HK-2 (cell line): Measurements from ENCODE around the gene MYL3.

Experiments
- DNase-seq: peaks from one replicate; pipeline ENCODE4 v3.0.0-alpha.2; 2018; ENCODE audit not compliant: unreplicated experiment

Gene MYL3

GRCh38 chr3:46851364-46852333, 11.6 kb downstream of the MYL3 start:
- DNase-seq = no peak

DNA sequence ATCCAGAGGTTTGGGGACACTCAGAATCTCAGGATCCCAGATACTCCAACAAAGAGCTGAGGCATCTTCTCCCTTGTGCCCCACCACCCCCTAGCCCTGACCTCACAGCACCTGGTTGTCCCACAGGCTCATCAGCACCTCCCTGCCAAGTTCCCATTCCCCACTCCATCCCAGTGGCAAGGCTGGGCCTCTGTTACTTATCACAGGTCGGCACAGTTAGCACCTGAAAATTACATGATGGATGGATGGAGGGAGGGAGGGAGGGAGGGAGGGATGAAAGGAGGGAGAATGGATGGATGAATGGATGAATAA, 12.8 kb downstream of the MYL3 start:
- DNase-seq = no peak

- DNase-seq = no peak
These were observed 13.4 kb downstream of the MYL3 start for GRCh38 chr3:46849686-46850467.

DNA sequence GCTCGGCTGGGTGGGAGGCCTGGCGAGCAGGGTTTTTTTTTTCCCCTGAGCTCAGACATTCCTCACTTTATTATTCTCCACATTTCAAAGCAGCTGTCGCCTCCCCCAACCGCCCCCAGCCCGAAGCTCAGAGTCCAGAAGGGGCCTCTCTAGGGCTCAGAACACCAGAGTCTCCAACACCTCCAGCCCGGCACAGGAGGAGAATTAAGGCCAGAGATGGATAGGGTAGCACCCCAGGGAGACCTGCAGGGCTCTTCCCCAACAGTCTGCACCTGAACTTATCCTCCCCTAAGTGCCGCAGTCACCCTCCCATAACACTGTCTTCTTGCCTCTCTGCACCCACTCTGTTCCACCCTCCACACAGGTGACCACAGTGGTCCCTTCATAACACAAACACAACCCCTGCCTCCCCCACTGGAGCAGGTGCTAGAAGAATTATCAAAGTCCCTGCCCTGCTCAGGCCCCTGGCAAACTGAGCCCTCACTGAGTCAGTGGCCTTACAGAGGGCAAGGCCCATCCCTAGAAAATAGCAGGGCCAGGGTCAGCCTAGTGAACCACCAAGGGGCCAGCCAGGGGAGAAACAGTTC, 14.1 kb downstream of the MYL3 start:
- DNase-seq = no peak

DNA sequence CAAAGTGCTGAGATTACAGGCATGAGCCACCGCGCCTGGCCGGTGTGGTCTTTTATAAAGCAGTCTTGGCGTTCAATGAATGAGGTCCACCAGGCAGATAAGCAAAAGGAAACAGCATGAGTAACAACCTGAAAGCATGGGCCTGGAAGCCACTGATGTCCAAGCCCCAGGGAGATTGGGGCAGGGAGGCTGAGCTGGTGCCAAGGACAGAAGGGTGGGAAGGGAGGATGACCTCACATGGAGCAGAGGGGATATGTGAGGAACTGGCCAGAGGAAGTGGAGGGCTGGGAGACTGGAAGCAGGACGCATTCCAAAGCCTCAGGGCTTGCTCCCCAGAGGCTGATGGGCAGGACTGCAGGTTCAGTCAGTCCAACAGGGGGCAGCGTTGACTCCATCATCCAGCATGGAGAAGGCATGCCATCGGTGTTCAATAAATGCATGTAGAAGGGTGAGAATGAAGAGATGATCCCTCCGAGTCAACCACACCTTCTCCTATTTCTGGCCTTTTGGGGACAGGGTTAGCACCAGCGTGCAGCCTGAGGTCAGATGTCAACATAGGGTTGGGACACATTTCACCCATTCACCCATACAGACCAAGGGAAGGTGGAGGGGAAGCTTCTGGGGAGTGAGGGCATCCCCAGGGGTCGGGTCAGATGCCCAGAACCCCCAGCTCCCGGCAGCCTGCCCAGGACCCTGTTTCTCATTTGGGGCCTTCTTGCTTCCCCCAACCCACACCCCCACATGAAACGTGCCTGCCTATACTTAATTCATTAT, 14.8 kb downstream of the MYL3 start:
- DNase-seq = no peak

DNA sequence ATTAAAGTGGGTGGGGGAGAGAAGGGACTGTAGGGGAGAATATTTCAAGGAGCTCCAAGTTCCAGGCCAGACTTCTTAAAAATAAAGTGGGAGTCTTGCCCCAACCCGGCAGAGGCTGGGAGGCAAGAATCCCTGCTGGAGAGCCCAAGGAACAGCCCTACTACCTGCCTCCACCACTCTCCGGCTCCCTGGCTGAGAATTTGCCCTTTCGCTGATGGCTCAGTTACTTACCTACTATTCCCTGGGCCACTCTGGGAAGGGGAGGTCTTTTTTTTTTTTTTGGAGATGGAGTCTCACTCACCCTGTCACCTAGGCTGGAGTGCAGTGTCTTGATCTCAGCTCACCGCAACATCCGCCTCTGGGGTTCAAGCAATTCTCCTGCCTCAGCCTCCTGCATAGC, 15.5 kb downstream of the MYL3 start:
- no peak for DNase-seq

- no peak for DNase-seq
These were observed 16.4 kb downstream of the MYL3 start for GRCh38 chr3:46846624-46847542.

GRCh38 chr3:46845860-46846623, 17.2 kb downstream of the MYL3 start:
- DNase-seq = peak; percentile 37

GRCh38 chr3:46845397-46845859, 17.8 kb downstream of the MYL3 start:
- no peak for DNase-seq

DNA sequence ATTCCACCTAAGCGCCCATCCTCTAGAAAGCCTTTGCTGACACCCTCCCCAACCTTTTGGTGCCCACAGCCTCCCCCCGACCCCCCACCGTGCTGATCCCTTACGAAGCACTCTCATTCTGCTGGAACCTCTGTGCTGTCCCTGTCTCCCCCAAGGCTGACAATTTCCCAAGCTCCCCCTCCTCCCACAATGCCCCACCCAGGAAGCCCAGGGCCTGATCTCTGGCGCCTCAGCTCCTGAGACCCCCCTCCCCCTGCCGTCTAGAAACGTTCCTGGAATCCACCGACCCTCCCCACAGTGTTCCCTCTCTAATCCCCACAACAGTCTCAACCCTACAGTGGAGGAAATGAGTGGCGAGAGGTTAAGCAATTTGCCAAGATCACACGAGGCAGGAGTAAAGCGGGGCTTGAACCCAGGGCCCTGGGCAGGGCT, 18.3 kb downstream of the MYL3 start:
- DNase-seq = no peak

- no peak for DNase-seq
These were observed 18.8 kb downstream of the MYL3 start for GRCh38 chr3:46844397-46844796.

- DNase-seq = no peak
These were observed 19.7 kb downstream of the MYL3 start for GRCh38 chr3:46843508-46843907.

GRCh38 chr3:46840491-46840890, 22.8 kb downstream of the MYL3 start:
- no peak for DNase-seq

DNA sequence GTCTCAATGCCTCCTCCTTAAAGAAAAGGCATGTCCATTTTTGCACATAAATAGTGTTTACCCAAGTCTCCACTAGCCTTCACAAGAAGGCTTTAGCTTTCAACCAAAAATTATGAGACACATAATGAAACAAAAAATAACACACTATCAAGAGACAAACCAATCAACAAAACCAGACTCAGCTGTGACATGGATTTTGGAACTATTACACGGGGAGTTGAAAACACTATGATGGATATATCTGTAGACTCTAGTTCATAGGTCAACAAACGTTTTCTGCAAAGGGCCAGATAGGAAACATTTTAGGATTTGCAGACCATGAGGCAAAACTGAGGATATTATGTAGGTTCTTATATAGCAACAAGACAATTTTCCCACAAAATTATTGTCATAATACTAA, 24.9 kb downstream of the MYL3 start:
- no peak for DNase-seq

DNA sequence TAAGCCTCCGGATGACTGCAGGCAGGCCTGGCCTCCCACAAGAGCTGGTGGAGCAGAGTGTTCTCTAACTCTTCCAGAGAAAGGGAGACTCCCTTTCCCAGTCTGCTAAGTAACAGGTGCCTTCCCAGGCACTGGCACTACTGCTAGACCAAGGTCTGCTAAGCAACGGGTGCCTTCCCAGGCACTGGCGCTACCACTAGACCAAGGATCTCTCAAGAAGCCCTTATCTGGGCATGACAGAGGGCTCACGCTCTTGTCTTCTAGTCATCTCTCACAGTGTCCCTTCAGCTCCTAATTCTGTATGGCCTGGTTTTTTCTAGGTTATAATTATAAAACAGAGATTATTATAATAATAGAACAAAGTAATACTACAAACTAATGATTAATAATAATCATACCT, 27.8 kb downstream of the MYL3 start:
- no peak for DNase-seq

DNA sequence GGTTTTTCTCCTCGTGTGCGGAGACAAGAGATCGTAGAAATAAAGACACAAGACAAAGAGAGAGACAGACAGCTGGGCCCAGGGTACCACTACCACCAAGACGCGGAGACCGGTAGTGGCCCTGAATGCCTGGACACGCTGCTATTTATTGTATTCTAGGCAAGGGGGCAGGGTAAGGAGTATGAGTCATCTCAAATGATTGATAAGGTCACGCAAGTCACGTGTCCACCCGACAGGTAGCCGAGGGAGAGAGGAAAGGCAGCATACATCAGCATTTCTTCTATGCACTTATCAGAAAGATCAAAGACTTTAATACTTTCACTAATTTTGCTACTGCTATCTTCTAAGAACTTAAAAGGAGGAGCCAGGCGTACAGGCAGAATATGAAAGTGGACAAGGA, 28.2 kb downstream of the MYL3 start:
- no peak for DNase-seq

- DNase-seq = no peak
These were observed 29.6 kb downstream of the MYL3 start for GRCh38 chr3:46833346-46834300.

DNA sequence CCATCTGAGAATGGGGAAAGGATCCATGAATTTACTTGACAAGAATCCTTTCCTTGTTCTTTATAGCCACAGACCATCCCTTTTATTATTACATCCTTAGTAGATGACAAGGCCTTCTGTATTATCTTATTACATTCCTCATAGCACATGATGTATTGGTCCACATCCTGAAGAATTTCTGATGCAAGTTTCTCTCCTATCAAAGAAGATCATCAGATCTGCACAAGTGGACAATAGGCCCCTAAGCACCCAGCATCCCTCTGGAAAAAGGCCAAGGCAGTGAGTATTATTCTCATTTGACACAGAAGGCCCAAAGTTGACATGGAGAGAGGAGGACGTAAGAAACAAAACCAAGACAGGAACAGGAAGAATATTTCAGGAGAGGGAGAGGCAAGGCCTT, 31.4 kb downstream of the MYL3 start:
- DNase-seq = no peak

- DNase-seq = no peak
These were observed 31.9 kb downstream of the MYL3 start for GRCh38 chr3:46831316-46831715.
